Neuronal stem cell (in vitro differentiated cells): ENCODE results near the gene ESYT3.

Experiments
- DNase-seq: peaks from one replicate; pipeline ENCODE4 v3.0.0-alpha.2; 2013; ENCODE audit warnings: low spot score
- H2AFZ ChIP-seq: one replicate; pipeline ENCODE4 v1.6.1; 2013; ENCODE audit warnings: mild to moderate bottlenecking, low read length, inconsistent platforms
- H2AK5ac ChIP-seq: 2 replicates; pipeline ENCODE4 v1.6.1; 2013; ENCODE audit warnings: low read depth, mild to moderate bottlenecking, inconsistent platforms, low read length, moderate library complexity, mixed read lengths
- H2BK120ac ChIP-seq: 2 replicates; pipeline ENCODE4 v1.6.1; 2013; ENCODE audit warnings: low read depth, mild to moderate bottlenecking, inconsistent platforms, low read length, moderate library complexity, mixed read lengths
- H2BK12ac ChIP-seq: one replicate; pipeline ENCODE4 v1.6.1; 2013; ENCODE audit warnings: low read length, inconsistent platforms
- H2BK15ac ChIP-seq: 2 replicates; pipeline ENCODE4 v1.6.1; 2013; ENCODE audit warnings: mild to moderate bottlenecking, low read length, inconsistent platforms, mixed read lengths
- H2BK5ac ChIP-seq: one replicate; pipeline ENCODE4 v1.6.1; 2013; ENCODE audit warnings: inconsistent platforms, mild to moderate bottlenecking, low read length, moderate library complexity
- H3K14ac ChIP-seq: one replicate; pipeline ENCODE4 v1.6.1; 2013; ENCODE audit warnings: low read length, inconsistent platforms
- H3K18ac ChIP-seq: 2 replicates; pipeline ENCODE4 v1.6.1; 2013; ENCODE audit warnings: low read length, inconsistent platforms
- H3K23ac ChIP-seq: 2 replicates; pipeline ENCODE4 v1.6.1; 2013; ENCODE audit warnings: low read depth, mild to moderate bottlenecking, mixed read lengths, low read length, inconsistent platforms; ENCODE audit not compliant: poor library complexity
- H3K27ac ChIP-seq: replicated peaks from 3 replicates; pipeline ENCODE4 v1.5.1; 2013; ENCODE audit warnings: low read length, inconsistent platforms
- H3K27me3 ChIP-seq, 3 experiments: 2 replicates each; pipeline ENCODE4 v1.6.1; 2013; ENCODE audit warnings: low read length in 3 of 3, mild to moderate bottlenecking in 2 of 3, inconsistent platforms in 1 of 3, low read depth in 1 of 3, mixed read lengths in 1 of 3, moderate library complexity in 1 of 3; ENCODE audit not compliant: control insufficient read depth in 3 of 3, insufficient read depth in 3 of 3
- H3K36me3 ChIP-seq, 2 donors: replicated peaks in 1 of 2; 2 replicates each; pipeline ENCODE4 v1.6.1; 2013; ENCODE audit warnings: low read length in 2 of 2; ENCODE audit not compliant: control insufficient read depth in 2 of 2, insufficient read depth in 2 of 2
- H3K4ac ChIP-seq: 2 replicates; pipeline ENCODE4 v1.6.1; 2013; ENCODE audit warnings: inconsistent platforms, mild to moderate bottlenecking, low read length, moderate library complexity
- H3K4me1 ChIP-seq, 2 donors: 1 replicate in 1 of 2; 2 replicates in 1 of 2; pipeline ENCODE4 v1.6.1; 2013; ENCODE audit warnings: low read length in 2 of 2, low read depth in 1 of 2; ENCODE audit not compliant: control insufficient read depth in 2 of 2, insufficient read depth in 1 of 2
- H3K4me2 ChIP-seq: one replicate; pipeline ENCODE4 v1.6.1; 2013; ENCODE audit warnings: mild to moderate bottlenecking, low read length, inconsistent platforms; ENCODE audit not compliant: insufficient read depth, poor library complexity, severe bottlenecking
- H3K4me3 ChIP-seq, 2 donors: 2 replicates each; pipeline ENCODE4 v1.5.1; 2013; ENCODE audit warnings: low read length in 2 of 2, mild to moderate bottlenecking in 2 of 2, inconsistent platforms in 1 of 2, moderate library complexity in 1 of 2
- H3K79me1 ChIP-seq: one replicate; pipeline ENCODE4 v1.6.1; 2013; ENCODE audit warnings: low read depth, mild to moderate bottlenecking, inconsistent platforms, low read length, moderate library complexity
- H3K9ac ChIP-seq: one replicate; pipeline ENCODE4 v1.6.1; 2013; ENCODE audit warnings: mild to moderate bottlenecking, low read depth, low read length, inconsistent platforms; ENCODE audit not compliant: poor library complexity
- H3K9me3 ChIP-seq, 2 donors: replicated peaks in 1 of 2; 2 replicates each; pipeline versions ENCODE3 to v1.6.1; 2013; ENCODE audit warnings: low read length in 2 of 2, mild to moderate bottlenecking in 2 of 2, inconsistent platforms in 1 of 2, low read depth in 1 of 2, mixed read lengths in 1 of 2, moderate library complexity in 1 of 2; ENCODE audit not compliant: control insufficient read depth in 2 of 2, insufficient read depth in 1 of 2
- H4K8ac ChIP-seq: one replicate; pipeline ENCODE4 v1.6.1; 2013; ENCODE audit warnings: low read depth, mild to moderate bottlenecking, inconsistent platforms, low read length, moderate library complexity
- H4K91ac ChIP-seq: one replicate; pipeline ENCODE4 v1.6.1; 2013; ENCODE audit warnings: low read length, low read depth, mild to moderate bottlenecking, inconsistent platforms; ENCODE audit not compliant: poor library complexity
- WGBS, 2 donors: extraction: QIAGEN DNeasy Blood & Tissue Kit; methylation state at CpG; one replicate each; pipeline ENCODE4 v1.1.7; 2013; ENCODE audit warnings: missing lambda C conversion rate in 2 of 2, mixed read lengths in 1 of 2; ENCODE audit not compliant: insufficient read length in 2 of 2, insufficient replicate concordance in 1 of 2; ENCODE audit errors: extremely low coverage in 2 of 2; 5-methylcytosine and 5-hydroxymethylcytosine counted together

Gene ESYT3

GRCh38 chr3:138476526-138476925, 42.1 kb downstream of the ESYT3 start:
- Histone ChIP-seq H2BK120ac (no peak overlapping the region), H3K36me3 (no peaks in the 10 kb centered on the region), H3K4ac (no peak overlapping the region), H2BK5ac (no peak overlapping the region), H4K8ac (no peak overlapping the region), H2BK12ac (no peak overlapping the region), H3K27me3 (peaks cover 0 to 2% (median 0%) of the 10 kb centered on the region in 3 experiments), H2AK5ac (no peak overlapping the region), H3K14ac (no peak overlapping the region), H3K9ac (no peak overlapping the region), H3K27ac (no peak overlapping the region), H3K23ac (no peak overlapping the region), H3K9me3 (no peaks in the 10 kb centered on the region), H2BK15ac (no peak overlapping the region), H3K79me1 (no peaks in the 10 kb centered on the region), H4K91ac (no peak overlapping the region), H3K18ac (no peak overlapping the region), H3K4me1 (no peaks in the 10 kb centered on the region), H3K4me2 (no peak overlapping the region), H3K4me3 (no peak overlapping the region), H2AFZ (no peak overlapping the region)
- WGBS, 2 donors: no CpG with 5 or more reads among the region's 2 CpGs
- no peak for DNase-seq

GRCh38 chr3:138477120-138477519, 42.7 kb downstream of the ESYT3 start:
- Histone ChIP-seq H2BK15ac (no peak overlapping the region), H3K4me3 (no peak overlapping the region), H3K4me2 (no peak overlapping the region), H2BK5ac (no peak overlapping the region), H3K79me1 (no peaks in the 10 kb centered on the region), H3K23ac (no peak overlapping the region), H2BK120ac (no peak overlapping the region), H3K4me1 (no peaks in the 10 kb centered on the region), H3K18ac (no peak overlapping the region), H3K36me3 (no peaks in the 10 kb centered on the region), H3K27ac (no peak overlapping the region), H2AK5ac (no peak overlapping the region), H3K9ac (no peak overlapping the region), H3K9me3 (no peaks in the 10 kb centered on the region), H2BK12ac (no peak overlapping the region), H3K14ac (no peak overlapping the region), H4K8ac (no peak overlapping the region), H3K27me3 (no peaks in the 10 kb centered on the region), H3K4ac (no peak overlapping the region), H4K91ac (no peak overlapping the region), H2AFZ (no peak overlapping the region)
- no peak for DNase-seq

GRCh38 chr3:138477801-138478200, 43.4 kb downstream of the ESYT3 start:
- Histone ChIP-seq H3K36me3 (no peaks in the 10 kb centered on the region), H3K4me1 (no peaks in the 10 kb centered on the region), H3K23ac (no peak overlapping the region), H3K27me3 (no peaks in the 10 kb centered on the region), H3K14ac (no peak overlapping the region), H2AK5ac (no peak overlapping the region), H3K4ac (no peak overlapping the region), H2BK15ac (no peak overlapping the region), H2BK120ac (no peak overlapping the region), H2BK12ac (no peak overlapping the region), H4K8ac (no peak overlapping the region), H3K4me3 (no peak overlapping the region), H4K91ac (no peak overlapping the region), H2AFZ (no peak overlapping the region), H3K79me1 (no peaks in the 10 kb centered on the region), H3K27ac (no peak overlapping the region), H3K9me3 (no peaks in the 10 kb centered on the region), H3K9ac (no peak overlapping the region), H3K4me2 (no peak overlapping the region), H3K18ac (no peak overlapping the region), H2BK5ac (no peak overlapping the region)
- no CpG with 5 or more reads among the region's 3 CpGs for WGBS, 2 donors
- no peak for DNase-seq

GRCh38 chr3:138479438-138479863, 45.0 kb downstream of the ESYT3 start:
- Histone ChIP-seq H2AK5ac (no peak overlapping the region), H2BK15ac (no peak overlapping the region), H2AFZ (peak overlapping the region; percentile 54), H3K36me3 (no peaks in the 10 kb centered on the region), H3K18ac (no peak overlapping the region), H3K9me3 (no peaks in the 10 kb centered on the region), H2BK5ac (no peak overlapping the region), H2BK120ac (no peak overlapping the region), H4K8ac (no peak overlapping the region), H3K23ac (no peak overlapping the region), H4K91ac (no peak overlapping the region), H3K4me2 (no peak overlapping the region), H3K27ac (no peak overlapping the region), H2BK12ac (no peak overlapping the region), H3K4me1 (no peaks in the 10 kb centered on the region), H3K4me3 (no peak overlapping the region), H3K14ac (no peak overlapping the region), H3K79me1 (no peaks in the 10 kb centered on the region), H3K4ac (no peak overlapping the region), H3K9ac (no peak overlapping the region), H3K27me3 (no peaks in the 10 kb centered on the region)
- WGBS, 2 donors: no CpG with 5 or more reads among the region's 4 CpGs
- peak; percentile 41 for DNase-seq
